ENCODE results near the gene LAX1.

LAX1 gene

DNA sequence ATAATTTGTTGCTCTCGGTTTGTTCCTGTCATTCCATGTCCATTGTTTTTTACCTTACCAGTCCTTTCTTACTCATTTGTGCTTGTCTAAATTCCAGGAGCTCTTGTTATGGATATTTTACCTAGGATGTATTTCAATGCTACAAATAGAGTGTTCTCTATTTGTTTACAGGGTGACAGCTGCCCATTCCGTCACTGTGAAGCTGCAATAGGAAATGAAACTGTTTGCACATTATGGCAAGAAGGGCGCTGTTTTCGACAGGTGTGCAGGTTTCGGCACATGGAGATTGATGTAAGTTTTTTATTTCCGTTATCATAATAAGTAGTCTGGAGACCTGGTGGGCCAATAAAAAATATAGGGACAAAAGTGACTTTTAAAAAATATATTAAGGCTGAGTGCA lies 53.4 kb downstream of the LAX1 start:
- no peaks in the 10 kb centered on the region for H3K9me3 Mint-ChIP-seq
- no peak for ATAC-seq
- H3K4me3 Mint-ChIP-seq: no peak overlapping the region
- H3K36me3 Mint-ChIP-seq (ENCODE audit: low read depth): peaks cover 60% of the 10 kb centered on the region
- H3K27ac Mint-ChIP-seq: no peak overlapping the region
- DNase-seq: no peak
- H3K4me1 Mint-ChIP-seq: peaks cover 7% of the 10 kb centered on the region
- H3K27me3 Mint-ChIP-seq: no peaks in the 10 kb centered on the region

DNA sequence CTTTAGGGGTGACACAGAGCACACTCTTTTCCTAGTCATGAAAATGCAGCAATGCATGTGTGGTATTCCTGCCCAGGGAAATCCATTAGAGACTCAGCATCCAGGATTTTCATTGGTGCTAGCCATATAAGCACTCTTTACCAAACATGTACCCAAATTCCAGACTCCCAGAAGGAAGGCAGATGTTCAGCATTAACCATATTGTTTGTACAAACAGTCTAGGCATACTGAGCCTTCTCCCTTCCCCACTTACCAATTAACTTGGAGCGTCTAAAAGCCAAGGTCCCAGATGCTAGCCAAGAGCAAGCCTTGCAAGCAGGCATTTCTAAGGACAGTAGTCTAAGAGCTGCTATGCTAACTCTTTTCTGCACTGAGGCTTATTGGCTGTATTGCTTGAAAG lies 58.3 kb downstream of the LAX1 start:
- Mint-ChIP-seq H3K9me3 (no peaks in the 10 kb centered on the region), H3K27ac (no peak overlapping the region)

More for the DNA sequence above, 58.3 kb downstream of the LAX1 start:
- no peak overlapping the region for H3K4me3 Mint-ChIP-seq
- peaks cover 13% of the 10 kb centered on the region for H3K4me1 Mint-ChIP-seq
- H3K36me3 Mint-ChIP-seq (ENCODE audit: low read depth): peaks cover 57% of the 10 kb centered on the region
- no peak for DNase-seq
- ATAC-seq: no peak
- H3K27me3 Mint-ChIP-seq: no peaks in the 10 kb centered on the region

All from activated naive CD8-positive, alpha-beta T cell treated with anti-CD3 and anti-CD28 coated beads, Interleukin-2, amount 50 U/mL, for 24 hours (primary cell).